OCI-LY1 (cell line): ENCODE measurements around the gene GPR42.

Source experiments
- EZH2 ChIP-seq: fragments of 200-600 bp; sonication (generic), shearing (Covaris generic); IDR thresholded peaks from 2 replicates; pipeline ENCODE4 v1.8.0; 2017; ENCODE audit warnings: borderline replicate concordance, mixed run types, mild to moderate bottlenecking, antibody characterized with exemption, low read length, moderate library complexity, mixed read lengths
- TF ChIP-seq, protein P1 (sequence below): fragments of 200-600 bp; sonication (generic), shearing (Covaris generic); IDR thresholded peaks from 2 replicates; pipeline ENCODE4 v1.5.1; 2017; ENCODE audit warnings: mild to moderate bottlenecking, antibody characterized with exemption, low read length, moderate library complexity, mixed read lengths

GRCh38 chr19:35365303-35365702 is 5.6 kb upstream of the GPR42 start:
- TF ChIP-seq, protein P1, sequence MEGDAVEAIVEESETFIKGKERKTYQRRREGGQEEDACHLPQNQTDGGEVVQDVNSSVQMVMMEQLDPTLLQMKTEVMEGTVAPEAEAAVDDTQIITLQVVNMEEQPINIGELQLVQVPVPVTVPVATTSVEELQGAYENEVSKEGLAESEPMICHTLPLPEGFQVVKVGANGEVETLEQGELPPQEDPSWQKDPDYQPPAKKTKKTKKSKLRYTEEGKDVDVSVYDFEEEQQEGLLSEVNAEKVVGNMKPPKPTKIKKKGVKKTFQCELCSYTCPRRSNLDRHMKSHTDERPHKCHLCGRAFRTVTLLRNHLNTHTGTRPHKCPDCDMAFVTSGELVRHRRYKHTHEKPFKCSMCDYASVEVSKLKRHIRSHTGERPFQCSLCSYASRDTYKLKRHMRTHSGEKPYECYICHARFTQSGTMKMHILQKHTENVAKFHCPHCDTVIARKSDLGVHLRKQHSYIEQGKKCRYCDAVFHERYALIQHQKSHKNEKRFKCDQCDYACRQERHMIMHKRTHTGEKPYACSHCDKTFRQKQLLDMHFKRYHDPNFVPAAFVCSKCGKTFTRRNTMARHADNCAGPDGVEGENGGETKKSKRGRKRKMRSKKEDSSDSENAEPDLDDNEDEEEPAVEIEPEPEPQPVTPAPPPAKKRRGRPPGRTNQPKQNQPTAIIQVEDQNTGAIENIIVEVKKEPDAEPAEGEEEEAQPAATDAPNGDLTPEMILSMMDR: no peak
- no peak for TF ChIP-seq EZH2
